Measurements from ENCODE around the gene PGR.

DNA sequence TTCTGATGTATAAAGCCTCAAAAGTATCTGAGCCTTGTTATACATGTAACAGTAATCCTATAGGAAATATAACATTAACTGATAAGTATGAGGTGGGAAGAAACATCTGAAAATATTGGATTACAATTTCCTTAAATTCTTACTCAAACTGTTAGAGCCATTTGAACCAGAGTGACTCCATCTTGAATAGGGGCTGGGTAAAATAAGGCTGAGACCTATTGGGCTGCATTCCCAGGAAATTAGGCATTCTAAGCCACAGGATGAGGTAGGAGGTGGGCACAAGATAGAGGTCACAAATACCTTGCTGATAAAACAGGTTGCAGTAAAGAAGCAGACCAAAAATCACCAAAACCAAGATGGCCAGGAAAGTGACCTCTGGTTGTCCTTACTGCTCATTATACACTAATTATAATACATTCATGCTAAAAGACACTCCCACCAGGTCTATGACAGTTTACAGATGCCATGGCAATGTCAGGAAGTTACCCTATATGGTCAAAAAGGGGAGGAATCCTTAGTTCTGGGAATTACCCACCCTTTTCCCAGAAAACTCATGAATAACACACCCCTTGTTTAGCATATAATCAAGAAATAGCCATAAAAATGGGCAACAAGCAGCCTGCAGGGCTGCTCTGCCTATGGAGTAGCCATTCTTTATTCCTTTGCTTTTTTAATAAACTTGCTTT lies 114.9 kb downstream of the PGR start:
- TF ChIP-seq SIN3A (IDR thresholded peaks at IDR 0.05; ENCODE audit: borderline replicate concordance, low read depth, low read length), result no peak
- TF ChIP-seq, protein P1, sequence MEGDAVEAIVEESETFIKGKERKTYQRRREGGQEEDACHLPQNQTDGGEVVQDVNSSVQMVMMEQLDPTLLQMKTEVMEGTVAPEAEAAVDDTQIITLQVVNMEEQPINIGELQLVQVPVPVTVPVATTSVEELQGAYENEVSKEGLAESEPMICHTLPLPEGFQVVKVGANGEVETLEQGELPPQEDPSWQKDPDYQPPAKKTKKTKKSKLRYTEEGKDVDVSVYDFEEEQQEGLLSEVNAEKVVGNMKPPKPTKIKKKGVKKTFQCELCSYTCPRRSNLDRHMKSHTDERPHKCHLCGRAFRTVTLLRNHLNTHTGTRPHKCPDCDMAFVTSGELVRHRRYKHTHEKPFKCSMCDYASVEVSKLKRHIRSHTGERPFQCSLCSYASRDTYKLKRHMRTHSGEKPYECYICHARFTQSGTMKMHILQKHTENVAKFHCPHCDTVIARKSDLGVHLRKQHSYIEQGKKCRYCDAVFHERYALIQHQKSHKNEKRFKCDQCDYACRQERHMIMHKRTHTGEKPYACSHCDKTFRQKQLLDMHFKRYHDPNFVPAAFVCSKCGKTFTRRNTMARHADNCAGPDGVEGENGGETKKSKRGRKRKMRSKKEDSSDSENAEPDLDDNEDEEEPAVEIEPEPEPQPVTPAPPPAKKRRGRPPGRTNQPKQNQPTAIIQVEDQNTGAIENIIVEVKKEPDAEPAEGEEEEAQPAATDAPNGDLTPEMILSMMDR (IDR thresholded peaks at IDR 0.05), result no peak
- no peak for TF ChIP-seq NFIC (IDR thresholded peaks at IDR 0.05; ENCODE audit: borderline replicate concordance)
- TF ChIP-seq USF2 (IDR thresholded peaks at IDR 0.05; ENCODE audit: borderline replicate concordance, low read depth, low read length), result no peak
- TF ChIP-seq POLR2AphosphoS5 (IDR thresholded peaks at IDR 0.05; ENCODE audit: low read depth, low read length), result no peak
- no peak for TF ChIP-seq TEAD4 (IDR thresholded peaks at IDR 0.05; ENCODE audit: borderline replicate concordance, insufficient read depth)
- TF ChIP-seq RXRA (IDR thresholded peaks at IDR 0.05; ENCODE audit: borderline replicate concordance, low read depth), result no peak
- TF ChIP-seq RAD21 (IDR thresholded peaks at IDR 0.05; ENCODE audit: low read length), result no peak
- no peak for TF ChIP-seq SMC3 (IDR thresholded peaks at IDR 0.05; ENCODE audit: low read depth, low read length)
- TF ChIP-seq, protein P2, sequence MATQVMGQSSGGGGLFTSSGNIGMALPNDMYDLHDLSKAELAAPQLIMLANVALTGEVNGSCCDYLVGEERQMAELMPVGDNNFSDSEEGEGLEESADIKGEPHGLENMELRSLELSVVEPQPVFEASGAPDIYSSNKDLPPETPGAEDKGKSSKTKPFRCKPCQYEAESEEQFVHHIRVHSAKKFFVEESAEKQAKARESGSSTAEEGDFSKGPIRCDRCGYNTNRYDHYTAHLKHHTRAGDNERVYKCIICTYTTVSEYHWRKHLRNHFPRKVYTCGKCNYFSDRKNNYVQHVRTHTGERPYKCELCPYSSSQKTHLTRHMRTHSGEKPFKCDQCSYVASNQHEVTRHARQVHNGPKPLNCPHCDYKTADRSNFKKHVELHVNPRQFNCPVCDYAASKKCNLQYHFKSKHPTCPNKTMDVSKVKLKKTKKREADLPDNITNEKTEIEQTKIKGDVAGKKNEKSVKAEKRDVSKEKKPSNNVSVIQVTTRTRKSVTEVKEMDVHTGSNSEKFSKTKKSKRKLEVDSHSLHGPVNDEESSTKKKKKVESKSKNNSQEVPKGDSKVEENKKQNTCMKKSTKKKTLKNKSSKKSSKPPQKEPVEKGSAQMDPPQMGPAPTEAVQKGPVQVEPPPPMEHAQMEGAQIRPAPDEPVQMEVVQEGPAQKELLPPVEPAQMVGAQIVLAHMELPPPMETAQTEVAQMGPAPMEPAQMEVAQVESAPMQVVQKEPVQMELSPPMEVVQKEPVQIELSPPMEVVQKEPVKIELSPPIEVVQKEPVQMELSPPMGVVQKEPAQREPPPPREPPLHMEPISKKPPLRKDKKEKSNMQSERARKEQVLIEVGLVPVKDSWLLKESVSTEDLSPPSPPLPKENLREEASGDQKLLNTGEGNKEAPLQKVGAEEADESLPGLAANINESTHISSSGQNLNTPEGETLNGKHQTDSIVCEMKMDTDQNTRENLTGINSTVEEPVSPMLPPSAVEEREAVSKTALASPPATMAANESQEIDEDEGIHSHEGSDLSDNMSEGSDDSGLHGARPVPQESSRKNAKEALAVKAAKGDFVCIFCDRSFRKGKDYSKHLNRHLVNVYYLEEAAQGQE (IDR thresholded peaks at IDR 0.05; ENCODE audit: low read depth, low read length), result no peak
- TF ChIP-seq YY1 (IDR thresholded peaks at IDR 0.05; ENCODE audit: low read depth), result no peak
- TF ChIP-seq EP300 (IDR thresholded peaks at IDR 0.05; ENCODE audit: borderline replicate concordance in 1 of 2, low read depth in 1 of 2, low read length in 1 of 2), result no peak

All from SK-N-SH (cell line).